GM19467 (cell line): ENCODE results near the gene VASN.
"Not testable (repeated sequence)": the region's sequence is repeated elsewhere in the genome, so short reads cannot be mapped to it uniquely, and the experiment has no call there.

Experiments
- ATAC-seq: cut with Tn5 transposase; IDR thresholded peaks from one replicate; pipeline ENCODE4 v1.9.1; 2021; ENCODE audit warnings: mild to moderate bottlenecking, moderate library complexity; ENCODE audit not compliant: unreplicated experiment

Gene VASN

GRCh38 chr16:4336701-4337539 lies 34.7 kb upstream of the VASN start:
- ATAC-seq = no peak

GRCh38 chr16:4337540-4338088 lies 34.0 kb upstream of the VASN start:
- no peak for ATAC-seq

GRCh38 chr16:4338125-4338582 lies 33.5 kb upstream of the VASN start:
- no peak for ATAC-seq

GRCh38 chr16:4338712-4339299 lies 32.8 kb upstream of the VASN start:
- ATAC-seq = no peak

GRCh38 chr16:4339455-4339854 lies 32.2 kb upstream of the VASN start:
- ATAC-seq = no peak

GRCh38 chr16:4339909-4340308 lies 31.7 kb upstream of the VASN start:
- no peak for ATAC-seq

GRCh38 chr16:4340443-4340842 lies 31.2 kb upstream of the VASN start:
- no peak for ATAC-seq

GRCh38 chr16:4341250-4341649 lies 30.4 kb upstream of the VASN start:
- ATAC-seq = no peak

GRCh38 chr16:4342866-4343744 lies 28.5 kb upstream of the VASN start:
- no peak for ATAC-seq

GRCh38 chr16:4344300-4344982 lies 27.2 kb upstream of the VASN start:
- ATAC-seq = not testable (repeated sequence)

- no peak for ATAC-seq
Measured at GRCh38 chr16:4344983-4345835, 26.4 kb upstream of the VASN start.

- ATAC-seq = no peak
Measured at GRCh38 chr16:4345836-4346781, 25.5 kb upstream of the VASN start.

GRCh38 chr16:4347010-4347409 lies 24.6 kb upstream of the VASN start:
- ATAC-seq = no peak

GRCh38 chr16:4347765-4348509 lies 23.7 kb upstream of the VASN start:
- no peak for ATAC-seq

GRCh38 chr16:4349332-4349731 lies 22.3 kb upstream of the VASN start:
- ATAC-seq = no peak

- ATAC-seq = no peak
Measured at GRCh38 chr16:4350365-4350786, 21.3 kb upstream of the VASN start.

GRCh38 chr16:4350787-4351659 lies 20.6 kb upstream of the VASN start, which contains the start of gene PAM16:
PAM16 (minus strand) TSS chr16:4351321; CDS start chr16:4351234, 87 bp downstream.
- peak; percentile 81 for ATAC-seq
